ENCODE results near the gene BCL2L11.

DNA sequence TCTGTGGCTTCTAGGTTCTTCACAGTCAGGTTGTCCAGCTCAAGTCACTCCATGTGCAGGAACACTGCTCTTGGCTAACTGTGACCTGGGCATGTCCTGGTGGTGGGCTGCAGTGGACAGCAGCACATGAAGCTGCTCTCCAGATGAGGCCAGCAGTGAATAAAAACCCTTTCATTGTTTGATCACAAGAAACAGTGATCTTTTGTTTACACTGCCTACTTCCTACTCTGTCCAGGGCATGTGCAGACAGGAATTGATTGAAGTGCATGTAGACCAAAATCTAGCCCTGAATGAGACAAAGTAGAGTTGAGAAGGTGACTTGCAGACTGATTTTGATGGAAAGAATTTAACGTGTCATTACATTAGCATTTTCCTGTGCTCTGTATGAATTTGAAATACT lies 34.9 kb downstream of the BCL2L11 start:
- no peak for TF ChIP-seq POLR2AphosphoS5 (IDR thresholded peaks at IDR 0.05)
- TF ChIP-seq CTCF (IDR thresholded peaks at IDR 0.05) = no peak
- no peak for TF ChIP-seq POLR2A (IDR thresholded peaks at IDR 0.05)
- TF ChIP-seq EP300 (IDR thresholded peaks at IDR 0.05) = no peak
